GM18867 (cell line): Measurements from ENCODE around the gene ACOXL.

Experiments used
- ATAC-seq: cut with Tn5 transposase; IDR thresholded peaks from one replicate; pipeline ENCODE4 v1.9.1; 2021; ENCODE audit warnings: mild to moderate bottlenecking, moderate library complexity; ENCODE audit not compliant: unreplicated experiment

ACOXL gene

DNA sequence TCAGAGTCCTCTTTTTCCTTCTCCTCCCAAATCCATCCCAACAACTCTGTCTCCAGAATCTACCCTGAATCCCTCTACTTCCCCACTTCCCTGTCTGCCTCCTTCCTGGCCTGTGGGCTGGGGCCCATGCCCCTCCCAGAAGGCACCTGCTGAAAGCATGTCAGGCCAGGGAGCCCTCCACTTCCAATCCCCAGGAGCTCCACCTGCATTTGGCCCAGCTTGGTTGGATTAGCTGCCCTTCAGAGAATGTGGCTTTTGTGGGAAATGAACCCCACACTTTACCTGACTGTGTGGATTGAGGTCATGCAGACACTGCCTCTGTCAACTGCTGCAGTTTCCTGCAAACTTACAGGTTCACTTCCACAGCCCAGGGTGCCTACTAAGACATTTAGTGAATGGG is 58.5 kb downstream of the ACOXL start:
- no peak for ATAC-seq

DNA sequence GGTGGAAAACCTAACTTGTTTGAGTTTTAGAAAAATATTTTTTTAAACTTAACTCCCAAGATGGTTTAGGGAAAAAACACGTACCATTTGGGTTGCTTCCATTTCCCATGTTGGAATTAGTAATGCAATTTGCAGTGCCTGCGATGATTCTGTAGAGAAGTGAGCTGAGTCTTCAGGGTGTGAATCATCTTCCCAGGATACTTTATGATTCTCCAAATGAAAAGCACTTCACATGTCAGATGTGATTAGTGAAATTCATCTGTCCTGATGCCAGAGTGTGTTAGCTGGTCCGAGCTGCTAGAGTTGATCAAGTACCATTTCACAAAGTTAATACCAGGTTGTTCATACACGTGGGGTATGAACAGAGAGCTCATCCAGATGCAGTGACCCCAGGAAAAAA is 59.1 kb downstream of the ACOXL start:
- ATAC-seq = no peak

DNA sequence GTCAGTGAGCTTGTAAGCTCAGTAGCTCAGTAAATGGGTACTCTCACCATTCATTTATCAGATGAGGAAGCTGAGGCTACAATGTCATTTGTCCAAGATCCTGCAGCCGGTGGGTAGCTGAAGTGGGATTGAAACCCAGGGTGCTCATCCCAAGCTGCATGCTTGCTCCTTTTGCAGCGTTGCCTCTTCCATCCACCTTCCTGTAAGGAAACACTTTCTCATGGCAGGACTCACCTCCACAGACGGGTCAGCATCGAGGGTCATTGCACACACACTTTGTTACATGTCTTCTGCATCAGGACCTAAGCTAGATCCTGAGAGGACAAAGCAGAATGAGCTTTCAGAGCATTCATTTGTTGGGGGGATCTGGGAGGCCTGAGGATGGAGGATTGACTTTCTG is 60.7 kb downstream of the ACOXL start:
- no peak for ATAC-seq

DNA sequence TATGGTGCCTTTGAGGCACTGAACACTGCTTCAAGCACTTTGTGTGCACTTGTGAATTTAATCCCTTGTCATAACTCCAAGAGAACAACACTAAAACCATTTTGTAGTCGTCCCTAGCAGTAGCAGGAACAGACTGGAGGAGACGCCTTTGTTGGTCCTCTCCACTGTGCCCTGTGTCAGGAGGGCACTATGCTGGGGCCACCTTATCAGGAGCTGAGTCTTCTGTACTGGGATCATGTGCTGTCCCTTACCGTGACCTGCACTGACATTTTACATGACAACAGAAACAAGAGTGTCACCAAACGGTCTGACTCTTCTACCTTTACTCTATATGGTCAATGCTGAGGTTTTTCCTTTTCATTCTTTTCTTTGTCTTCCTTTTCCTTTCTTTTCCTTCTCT is 62.0 kb downstream of the ACOXL start:
- no peak for ATAC-seq

- no peak for ATAC-seq
Observed at GRCh38 chr2:110794951-110795350, 62.6 kb downstream of the ACOXL start.

DNA sequence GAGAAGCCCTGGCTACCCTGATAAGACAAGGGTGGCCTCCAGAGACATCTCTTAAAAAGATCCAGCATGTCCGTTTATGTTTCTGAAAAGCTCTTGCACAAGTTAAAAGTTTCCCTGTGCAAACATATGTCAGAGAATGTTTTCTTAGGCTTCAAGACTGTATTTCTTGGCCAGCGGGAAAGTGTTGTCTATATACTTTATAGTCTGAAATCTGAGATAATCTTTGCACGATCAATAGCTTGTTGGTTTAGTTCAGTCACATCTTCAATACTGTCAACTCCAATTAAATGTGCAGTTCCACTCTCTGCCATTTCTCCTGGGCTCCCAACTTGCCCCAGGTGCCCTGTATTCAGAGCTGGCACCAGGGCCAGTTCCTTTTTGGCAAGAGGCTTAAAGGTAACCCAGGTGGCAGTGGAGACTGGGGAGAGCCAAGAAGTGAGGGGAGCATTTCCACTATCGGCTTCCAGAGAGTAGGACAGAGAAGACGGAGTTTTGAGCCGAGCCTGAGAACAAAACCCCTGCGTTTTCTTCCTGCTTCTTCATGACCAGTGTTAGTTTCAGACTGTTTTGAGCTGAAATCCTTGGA is 64.4 kb downstream of the ACOXL start:
- ATAC-seq = no peak

- ATAC-seq = no peak
Observed at GRCh38 chr2:110799376-110799775, 67.0 kb downstream of the ACOXL start.

GRCh38 chr2:110800611-110801402 is 68.4 kb downstream of the ACOXL start:
- no peak for ATAC-seq

DNA sequence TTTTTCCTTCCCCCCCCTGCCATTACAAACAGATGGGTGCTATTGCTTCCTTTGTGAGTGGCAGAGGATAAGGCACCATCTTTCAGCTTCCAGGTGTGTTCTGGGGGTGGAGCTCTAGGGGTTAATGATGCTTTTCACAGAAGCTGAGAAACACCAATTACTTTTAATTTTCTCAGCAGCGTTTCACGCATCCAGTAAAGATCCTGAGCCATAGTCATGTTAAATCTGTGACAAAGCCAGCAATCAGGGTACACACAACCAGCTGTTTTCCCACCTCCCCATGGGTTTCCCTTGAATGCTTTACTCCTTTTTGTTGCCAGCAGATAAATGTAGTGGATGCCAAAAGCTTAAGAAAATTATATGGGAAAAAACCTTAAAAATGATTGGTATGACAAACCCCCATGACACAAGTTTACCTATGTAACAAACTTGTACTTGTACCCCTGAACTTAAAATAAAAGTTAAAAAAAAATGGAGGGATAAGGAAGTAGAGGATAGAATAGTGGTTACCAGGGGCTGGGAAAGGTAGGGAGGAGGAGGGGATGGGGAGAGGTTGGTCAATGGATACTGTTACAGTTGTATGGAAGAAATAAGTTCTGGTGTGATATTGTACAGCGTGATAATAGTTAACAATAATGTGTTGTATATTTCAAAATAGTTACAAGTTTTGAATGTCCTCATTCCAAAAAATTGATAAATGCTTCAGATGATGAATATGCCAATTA is 70.0 kb downstream of the ACOXL start:
- ATAC-seq = no peak

GRCh38 chr2:110804433-110804832 is 72.1 kb downstream of the ACOXL start:
- ATAC-seq = no peak

DNA sequence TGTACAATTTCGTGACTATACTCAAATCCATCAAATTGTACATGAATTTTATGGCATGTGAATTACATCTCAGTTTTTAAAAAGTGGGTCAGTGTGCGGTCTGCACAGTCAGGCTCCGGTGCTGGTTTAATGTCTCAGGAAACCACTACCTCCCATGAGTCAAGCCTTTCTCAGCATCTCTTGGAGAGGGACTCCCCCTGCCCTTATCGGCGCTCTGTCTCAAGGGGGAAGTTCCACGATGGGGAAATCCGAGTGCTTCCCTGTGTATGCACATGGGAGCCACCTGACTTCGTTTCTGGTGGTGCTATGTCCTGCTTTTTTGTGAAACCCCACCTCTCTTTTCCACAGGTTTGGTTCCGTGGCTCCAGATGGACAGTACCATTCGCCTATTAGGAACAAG is 72.5 kb downstream of the ACOXL start:
- ATAC-seq = no peak

GRCh38 chr2:110805894-110806452 is 73.6 kb downstream of the ACOXL start:
- no peak for ATAC-seq

- no peak for ATAC-seq
Observed at GRCh38 chr2:110807522-110807921, 75.1 kb downstream of the ACOXL start.

DNA sequence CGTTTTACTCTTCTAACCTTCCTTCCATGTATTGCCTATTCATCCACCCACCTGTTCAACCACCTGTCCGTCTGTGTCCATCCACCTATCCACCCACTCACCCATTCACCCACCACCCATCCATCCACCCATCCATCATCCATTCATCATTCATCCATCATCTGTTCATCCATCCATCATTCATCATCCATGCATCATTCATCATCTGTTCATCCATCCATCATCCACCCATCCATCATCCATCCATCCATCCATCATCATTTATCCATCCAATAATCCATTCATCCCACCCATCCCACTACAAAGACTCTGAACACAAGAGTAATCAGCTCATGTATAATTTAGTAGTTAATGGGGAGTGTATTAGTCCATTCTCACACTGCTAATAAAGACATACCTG is 78.0 kb downstream of the ACOXL start:
- ATAC-seq = no peak

DNA sequence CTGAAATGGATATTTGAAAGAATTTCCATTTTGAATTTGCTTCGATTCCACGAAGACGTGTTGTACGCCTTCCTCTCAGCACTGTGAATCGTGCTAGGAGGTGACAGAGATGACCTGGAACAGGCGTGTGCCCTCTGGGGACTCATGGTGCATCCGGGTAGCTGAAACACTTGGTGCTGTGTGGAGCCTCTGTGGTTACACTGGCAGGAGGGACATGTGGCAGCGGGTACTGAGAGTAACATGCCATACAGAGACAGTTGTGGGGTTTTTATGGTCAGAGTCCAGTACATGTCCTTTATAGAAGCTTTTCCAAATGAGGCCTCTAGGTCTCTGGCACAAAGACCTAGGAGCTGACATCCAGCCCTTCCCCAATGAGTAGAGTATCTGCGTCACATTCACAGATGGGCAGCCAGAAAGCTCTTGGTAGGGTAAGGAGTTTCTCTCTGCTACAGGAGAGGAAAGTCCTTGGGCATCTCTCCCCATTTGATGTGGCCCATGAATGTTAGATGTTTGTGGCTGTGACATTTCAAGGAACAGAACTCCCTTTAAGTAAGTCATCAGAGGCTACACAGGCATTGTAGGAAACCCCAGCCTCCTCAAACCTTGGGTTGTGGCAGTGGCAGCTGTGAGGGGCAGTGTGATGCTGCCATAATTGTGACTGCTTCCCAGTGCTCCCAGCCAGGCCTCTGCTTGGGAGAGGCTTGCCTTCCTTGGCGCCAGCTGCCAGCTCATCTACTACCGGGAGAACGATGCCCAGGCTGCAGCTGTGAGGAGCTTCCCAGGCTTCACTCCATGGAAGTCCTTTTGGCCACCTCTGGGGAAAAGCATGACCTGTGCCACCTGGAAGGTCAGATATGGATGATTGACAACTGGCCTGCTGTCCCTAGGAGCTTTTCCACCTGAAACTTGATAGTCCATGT is 80.6 kb downstream of the ACOXL start:
- ATAC-seq = no peak

- no peak for ATAC-seq
Observed at GRCh38 chr2:110813896-110814295, 81.5 kb downstream of the ACOXL start.

DNA sequence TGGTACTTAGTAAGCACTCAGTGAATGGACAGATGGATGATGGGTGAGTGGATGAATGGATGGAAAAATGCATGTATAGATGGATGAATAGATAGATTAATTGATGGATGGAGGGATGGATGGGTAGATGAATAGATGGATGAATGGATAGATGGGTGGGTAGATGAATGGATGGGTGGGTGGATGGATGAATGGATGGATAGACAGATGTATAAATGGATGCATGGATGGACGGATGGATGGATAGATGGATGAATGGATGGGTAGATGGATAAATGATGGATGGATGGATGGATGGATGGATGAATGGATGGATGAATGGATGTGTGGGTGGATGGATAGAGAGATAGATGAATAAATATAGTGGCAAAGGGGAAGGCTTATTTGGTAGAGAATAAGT is 83.6 kb downstream of the ACOXL start:
- ATAC-seq = no peak

- no peak for ATAC-seq
Observed at GRCh38 chr2:110816404-110817365, 84.3 kb downstream of the ACOXL start.

- ATAC-seq = no peak
Observed at GRCh38 chr2:110818767-110819481, 86.6 kb downstream of the ACOXL start.
